Stromal cell of bone marrow (primary cell): Measurements from ENCODE around the gene BLOC1S1.

Experiments
- DNase-seq: peaks from one replicate; pipeline ENCODE4 v3.0.0-alpha.2; 2012; ENCODE audit warnings: low read depth

Gene BLOC1S1

GRCh38 chr12:55715833-55716581, at the start of gene BLOC1S1:
BLOC1S1 (plus strand) TSS chr12:55716046; CDS start chr12:55716052, 6 bp downstream.
- DNase-seq, result peak; percentile 76

DNA sequence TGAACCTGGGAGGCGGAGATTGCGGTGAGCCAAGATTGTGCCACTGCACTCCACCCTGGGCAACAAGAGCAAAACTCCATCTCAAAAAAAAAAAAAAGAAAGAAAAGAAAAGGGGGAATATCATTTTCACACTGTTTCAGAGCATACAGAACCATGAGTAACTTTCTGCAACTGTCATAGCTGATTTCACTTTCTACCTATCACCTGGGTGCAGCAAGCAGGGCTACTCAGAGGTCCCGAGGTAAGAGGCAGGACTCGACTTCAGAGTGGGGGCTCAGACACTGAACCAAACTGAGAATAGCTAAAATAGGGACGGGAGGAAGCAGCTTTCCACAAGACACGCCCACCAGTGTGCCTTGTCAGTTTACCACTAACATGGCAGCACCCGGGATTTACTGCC, 49.3 kb upstream of the BLOC1S1 start:
- no peak for DNase-seq

DNA sequence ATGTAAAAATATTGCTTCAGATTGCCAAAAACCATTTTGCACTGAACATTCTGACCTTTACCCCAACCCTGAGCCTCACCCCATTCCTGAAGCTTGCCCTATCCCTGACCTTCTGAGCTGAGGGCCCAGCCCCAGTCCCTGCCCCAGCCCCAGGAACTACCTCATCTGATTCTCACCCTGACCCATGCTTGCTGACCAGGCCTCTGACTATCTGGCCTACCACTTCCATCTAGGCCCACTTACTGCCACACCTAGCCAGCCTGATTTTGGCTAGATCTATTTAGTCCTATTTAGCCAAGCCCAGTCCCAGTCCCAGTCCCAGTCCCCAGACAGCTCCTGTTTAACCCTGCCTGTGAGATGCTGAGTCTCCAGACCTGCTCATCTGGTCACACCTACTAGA, 45.6 kb upstream of the BLOC1S1 start:
- DNase-seq, result no peak

DNA sequence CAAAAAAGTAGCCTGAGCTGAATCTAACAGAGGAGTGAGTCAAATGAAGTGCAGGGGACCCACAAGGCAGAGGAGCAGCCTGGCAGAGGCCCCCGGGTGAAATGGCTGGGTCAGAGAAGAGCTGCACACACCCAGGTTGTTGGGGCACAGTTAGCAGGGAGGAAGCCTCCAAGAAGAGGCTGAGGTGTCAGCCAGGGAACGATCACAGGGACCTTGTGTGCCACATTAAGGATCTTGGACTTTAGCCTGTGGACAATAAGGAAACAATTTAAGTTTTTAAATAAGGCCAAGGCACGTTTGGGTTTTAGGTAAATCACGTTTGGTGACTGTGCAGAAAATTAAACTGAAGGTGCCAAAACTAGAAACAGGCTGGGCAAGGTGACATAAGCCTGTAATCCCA, 44.1 kb upstream of the BLOC1S1 start:
- DNase-seq, result no peak

DNA sequence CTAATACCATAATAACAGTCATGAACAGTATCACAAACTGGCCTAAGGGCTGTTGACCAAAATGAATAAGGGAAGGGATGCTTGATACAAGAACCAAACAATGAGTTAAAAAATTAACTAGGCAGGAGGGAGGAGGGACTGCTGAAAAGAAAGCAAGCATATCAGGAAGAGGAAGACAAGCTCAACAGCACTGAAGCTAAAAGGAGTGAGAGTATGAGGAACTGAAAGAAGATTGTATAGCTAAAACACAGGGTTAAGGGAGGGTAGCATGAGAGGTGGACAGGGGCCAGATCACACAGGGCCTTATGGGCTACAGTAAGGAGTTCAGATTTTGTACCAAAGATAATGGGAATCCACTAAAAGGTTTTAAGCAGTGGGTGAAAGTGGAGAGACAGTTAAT, 42.2 kb upstream of the BLOC1S1 start:
- no peak for DNase-seq

DNA sequence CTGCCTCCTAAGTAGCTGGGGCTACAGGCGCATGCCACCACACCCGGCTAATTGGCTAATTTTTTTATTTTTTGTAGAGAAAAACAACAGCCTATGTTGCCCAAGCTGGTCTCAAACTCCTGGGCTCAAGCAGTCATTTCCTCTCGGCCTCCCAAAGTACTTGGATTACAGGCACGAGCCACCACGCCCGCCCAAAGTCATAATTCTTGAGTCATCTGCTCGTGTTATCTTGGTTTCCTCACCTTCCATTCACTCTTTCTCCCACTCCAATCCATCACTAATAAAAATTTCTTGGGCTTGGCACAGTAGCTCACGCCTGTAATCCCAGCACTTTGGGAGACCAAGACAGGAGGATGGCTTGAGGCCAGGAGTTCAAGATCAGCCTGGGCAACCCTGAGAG, 40.2 kb upstream of the BLOC1S1 start:
- no peak for DNase-seq

DNA sequence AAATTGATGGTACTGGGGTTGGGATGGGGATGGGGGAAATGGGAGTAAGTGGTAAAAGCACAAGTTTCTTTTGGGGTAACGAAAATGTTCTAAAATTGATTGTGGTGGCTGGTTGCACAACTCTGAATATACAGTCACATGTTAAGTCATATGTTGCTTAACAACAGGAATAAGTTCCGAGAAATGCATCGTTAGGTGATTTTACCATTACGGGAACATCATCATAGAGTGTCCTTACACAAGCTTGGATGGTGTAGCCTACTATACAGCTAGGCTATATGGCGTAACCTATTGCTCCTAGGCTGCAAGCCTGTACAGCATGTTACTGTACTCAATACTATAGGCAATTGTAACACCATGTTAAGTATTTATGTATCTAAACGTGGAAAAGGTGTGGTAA, 39.1 kb upstream of the BLOC1S1 start:
- DNase-seq, result no peak

GRCh38 chr12:55679691-55680090, 36.2 kb upstream of the BLOC1S1 start:
- DNase-seq, result no peak

DNA sequence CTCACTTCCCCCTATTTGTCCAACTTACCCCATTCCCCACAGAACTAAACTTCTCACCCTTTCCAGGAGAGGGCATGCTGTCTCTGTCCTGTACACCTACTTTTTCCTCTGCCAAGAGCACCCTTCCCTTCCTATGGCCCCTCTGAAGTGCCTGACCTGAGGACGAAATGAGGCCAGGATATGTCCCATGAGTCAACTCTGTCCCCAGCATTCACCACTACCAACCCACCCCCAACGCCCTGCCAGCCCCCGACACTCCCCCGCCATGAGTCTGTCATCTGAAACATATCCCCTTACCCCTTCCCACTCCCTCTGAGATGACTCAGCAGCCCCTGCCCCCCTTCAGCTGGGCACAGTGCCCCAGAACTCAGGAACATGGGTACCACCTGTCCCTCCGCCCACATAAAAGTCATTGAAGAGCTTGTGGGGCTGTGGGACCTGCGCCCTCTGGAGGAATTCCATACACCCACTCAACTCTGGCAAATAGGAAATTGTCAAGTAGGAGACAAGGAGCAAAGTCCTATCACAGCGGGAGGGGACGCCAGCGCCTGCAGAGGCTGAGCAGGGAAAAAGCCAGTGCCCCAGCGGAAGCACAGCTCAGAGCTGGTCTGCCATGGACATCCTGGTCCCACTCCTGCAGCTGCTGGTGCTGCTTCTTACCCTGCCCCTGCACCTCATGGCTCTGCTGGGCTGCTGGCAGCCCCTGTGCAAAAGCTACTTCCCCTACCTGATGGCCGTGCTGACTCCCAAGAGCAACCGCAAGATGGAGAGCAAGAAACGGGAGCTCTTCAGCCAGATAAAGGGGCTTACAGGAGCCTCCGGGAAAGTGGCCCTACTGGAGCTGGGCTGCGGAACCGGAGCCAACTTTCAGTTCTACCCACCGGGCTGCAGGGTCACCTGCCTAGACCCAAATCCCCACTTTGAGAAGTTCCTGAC, 34.4 kb upstream of the BLOC1S1 start:
- peak; percentile 28 for DNase-seq

DNA sequence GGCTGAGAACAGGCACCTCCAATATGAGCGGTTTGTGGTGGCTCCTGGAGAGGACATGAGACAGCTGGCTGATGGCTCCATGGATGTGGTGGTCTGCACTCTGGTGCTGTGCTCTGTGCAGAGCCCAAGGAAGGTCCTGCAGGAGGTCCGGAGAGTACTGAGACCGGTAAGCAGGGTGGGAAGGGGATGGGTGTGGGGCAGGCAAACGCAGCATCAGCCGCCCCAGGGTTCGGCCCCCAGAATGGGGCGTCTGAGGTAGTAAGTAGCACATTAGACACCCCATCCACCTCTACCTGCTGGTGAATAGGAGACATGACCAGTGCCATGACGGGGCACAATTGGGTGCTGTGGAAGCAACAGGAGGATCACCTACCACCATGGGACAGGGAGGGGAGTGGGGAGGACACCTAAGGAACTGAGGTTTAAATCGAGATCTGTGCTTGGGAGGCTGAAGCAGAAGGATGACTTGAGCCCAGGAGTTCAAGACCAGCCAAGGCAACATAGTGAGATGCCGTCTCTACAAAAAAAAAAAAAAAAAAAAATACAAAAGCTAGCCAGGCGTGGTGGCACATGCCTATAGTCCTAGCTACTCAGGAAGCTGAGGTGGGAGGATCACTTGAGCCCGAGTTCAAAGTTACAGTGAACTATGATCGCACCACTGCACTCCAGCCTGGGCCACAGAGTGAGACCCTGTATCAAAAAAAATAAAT, 33.6 kb upstream of the BLOC1S1 start:
- no peak for DNase-seq

- no peak for DNase-seq
Observed at GRCh38 chr12:55683676-55684075, 32.2 kb upstream of the BLOC1S1 start.

DNA sequence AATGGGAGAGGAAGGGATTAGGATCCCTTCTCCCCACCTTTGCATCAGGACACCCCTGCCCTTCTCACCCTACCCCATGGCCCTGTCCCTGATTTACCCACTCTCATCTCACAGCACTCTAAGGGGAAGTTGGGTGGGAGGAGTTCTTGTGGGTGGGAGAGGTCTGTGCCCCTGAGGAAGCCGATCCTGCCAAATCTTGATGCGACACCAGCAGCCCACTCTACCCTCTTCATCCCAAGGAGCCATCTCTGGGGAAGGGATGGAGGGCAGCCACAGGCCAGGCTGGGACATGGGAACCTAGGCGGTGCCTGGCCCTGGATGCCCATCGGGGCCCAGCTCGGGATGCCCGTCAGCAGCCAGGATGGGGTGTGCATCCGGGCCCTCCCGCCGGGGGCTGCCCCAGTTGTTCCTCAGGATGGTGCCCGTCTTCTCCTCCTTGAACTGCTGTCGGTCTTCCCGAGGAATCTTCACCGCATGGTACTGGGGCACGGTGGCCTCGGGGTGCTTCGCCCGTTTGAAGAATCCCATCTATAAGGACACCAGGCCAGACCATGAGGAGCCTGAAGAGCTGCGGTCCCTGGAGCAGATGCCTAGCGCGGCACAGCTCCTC, 31.0 kb upstream of the BLOC1S1 start:
- DNase-seq, result no peak

DNA sequence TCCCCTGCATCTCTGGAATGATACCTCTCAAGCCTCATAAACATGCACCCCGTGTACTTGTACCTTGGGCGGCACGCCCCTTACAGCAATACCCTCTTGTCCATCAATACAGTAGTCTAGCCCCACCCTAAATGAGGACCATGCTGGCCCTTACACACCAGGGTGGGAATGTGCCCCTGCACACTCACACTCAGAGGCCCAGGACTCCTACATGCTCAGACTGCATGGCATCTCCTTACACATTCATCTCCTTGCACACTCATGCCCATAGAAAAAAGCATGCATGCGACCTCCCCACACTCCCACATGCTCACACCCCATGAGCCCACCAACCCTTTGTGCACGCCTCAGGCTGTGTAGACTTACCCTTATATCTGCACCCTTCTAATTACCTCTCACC, 30.2 kb upstream of the BLOC1S1 start:
- DNase-seq, result no peak

- no peak for DNase-seq
Observed at GRCh38 chr12:55686366-55687010, 29.4 kb upstream of the BLOC1S1 start.

GRCh38 chr12:55687746-55688145, 28.1 kb upstream of the BLOC1S1 start:
- no peak for DNase-seq

DNA sequence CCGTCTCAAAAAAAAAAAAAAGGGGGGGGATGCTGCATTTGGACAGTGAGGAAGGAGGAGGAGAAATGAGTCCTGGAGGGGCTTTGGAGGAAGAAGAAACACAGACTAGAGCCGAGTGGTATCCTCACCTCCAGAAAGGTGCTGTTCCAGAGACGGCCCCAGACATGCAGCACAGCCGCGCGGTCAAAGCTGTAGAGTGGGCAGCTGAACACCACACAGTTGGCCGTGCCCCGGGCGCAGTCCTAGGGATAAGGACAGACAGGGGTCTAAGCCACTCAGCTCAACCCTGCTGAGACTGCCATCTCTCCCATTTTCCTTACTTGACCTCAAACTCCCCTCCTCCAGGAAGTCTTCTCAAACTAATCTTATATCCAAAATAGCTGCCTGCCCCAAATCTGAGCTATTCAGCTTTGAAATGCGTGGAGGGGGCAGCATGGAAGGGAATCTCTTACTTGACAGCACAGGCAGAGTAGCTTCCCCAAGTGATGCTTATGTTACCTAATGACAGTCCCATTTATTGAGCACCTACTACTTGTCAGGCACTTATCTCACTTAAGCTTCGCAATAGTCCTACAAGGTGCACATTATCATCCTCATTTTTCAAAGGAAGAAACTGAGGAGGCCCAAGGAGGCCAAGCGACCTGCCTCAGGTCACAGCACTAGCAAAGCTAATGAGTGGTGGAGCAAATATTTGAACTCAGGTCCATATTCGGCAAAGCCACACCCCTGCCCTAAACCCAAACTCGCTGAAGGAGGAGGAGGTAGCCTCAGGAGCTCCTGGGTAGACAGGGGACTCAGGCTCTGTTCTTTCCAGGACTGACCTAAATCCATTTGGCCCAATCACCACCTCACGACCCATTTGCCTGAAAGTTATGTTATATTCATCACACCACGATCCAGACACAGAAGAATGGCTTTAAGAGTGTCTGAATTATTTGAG, 26.9 kb upstream of the BLOC1S1 start:
- no peak for DNase-seq

DNA sequence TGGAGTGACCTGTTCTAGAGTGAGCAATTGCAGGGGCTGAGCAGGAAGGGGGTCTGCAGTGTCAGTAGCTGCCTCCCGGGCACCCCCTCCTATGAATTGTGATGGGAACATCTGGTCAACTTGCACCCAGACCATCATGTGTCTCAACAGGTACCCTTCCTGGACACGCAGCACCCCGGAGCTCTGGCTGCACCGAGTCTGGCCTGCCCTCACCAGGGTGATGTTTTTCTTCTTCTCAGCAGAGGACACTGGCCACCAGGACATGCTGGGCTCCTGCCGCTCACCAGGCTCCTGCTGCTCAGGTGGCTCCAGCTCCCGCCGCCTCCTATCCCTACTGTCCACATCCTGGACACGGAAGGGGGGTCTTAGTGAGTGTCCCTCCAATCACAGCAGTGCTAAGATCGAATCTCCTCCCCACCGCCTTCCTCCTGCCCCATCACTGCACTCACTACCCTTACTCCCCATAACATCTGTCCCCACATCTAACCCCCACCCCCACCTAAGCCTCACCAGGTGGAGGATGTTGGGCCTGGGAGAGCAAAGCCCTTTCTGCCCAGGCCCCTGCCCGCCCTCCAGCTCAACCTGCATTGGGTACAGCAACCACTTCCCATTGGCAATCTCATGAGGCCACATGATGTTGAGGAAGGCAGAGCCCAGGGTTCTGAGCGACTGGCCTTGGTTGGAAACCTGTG, 23.1 kb upstream of the BLOC1S1 start:
- no peak for DNase-seq

DNA sequence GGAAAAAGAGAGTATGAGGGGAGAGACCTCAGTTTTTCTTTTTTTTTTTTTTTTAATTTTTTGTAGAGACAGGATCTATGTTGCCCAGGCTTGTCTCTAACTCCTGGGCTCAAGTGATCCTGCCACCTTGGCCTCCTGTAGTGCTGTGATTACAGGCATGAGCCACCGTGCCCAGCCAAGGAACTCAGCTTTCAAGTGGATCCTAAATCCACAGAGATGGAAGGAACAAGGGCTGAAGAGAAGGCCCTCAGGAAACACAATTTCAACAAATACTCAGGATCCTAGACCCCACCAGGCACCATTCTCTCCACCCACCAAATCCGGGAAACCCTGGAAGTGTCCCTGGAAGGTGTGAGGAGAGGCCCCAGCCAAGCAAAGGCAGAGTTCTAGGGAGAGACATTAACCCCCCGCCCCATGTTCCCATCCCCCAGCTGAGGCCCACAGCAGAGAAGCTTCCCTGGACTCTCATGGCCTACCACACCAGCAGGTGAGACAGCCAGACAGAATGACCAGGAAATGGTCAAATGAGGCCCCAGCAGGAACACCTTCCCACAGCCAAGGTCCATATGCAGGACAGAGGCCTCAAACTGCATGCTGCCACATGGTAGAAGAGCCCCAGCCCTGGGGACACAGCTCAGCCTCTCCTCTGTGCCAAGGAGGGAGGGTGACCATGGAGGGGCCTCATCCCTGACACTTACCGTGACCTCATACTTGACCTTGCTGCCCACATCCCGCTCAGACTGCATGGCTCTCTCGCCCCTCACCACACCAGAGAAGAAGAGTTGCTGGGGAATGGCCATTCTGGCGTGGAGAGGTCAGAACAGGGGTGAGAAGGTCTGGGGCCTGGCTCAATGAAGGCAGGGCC, 22.3 kb upstream of the BLOC1S1 start:
- DNase-seq, result no peak

GRCh38 chr12:55694188-55694515, 21.7 kb upstream of the BLOC1S1 start:
- DNase-seq, result no peak
